Measurements from ENCODE around the gene RABGAP1L.
"Not testable (repeated sequence)": the region's sequence is repeated elsewhere in the genome, so short reads cannot be mapped to it uniquely, and the experiment has no call there.

RABGAP1L gene

GRCh38 chr1:174884566-174884965 is 725.2 kb downstream of the RABGAP1L start:
- no peak for DNase-seq (ENCODE audit: low read depth)

DNA sequence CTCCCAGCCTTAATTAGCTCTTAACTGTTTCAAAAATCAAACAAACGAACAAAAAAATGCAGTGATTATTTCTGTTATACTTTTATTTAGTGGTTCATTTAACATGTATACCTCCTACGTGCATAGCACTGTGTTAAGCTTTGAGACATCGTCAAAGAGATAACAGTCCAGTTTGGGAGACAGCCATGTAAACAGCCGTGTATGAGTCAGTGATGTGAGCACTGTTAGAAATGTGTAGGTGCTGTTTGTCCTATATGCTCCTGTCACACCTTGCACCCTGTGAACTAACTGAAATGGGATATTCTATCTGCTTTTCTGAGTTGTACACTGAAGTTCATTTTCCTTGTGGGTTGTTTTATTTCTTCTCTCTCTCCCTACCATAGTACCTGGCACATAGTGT is 730.7 kb downstream of the RABGAP1L start:
- no peak for DNase-seq (ENCODE audit: low read depth)

GRCh38 chr1:174892016-174892415 is 732.7 kb downstream of the RABGAP1L start:
- DNase-seq (ENCODE audit: low read depth): no peak

- no peak for DNase-seq (ENCODE audit: low read depth)
Measured at GRCh38 chr1:174894117-174894762, 734.9 kb downstream of the RABGAP1L start.

DNA sequence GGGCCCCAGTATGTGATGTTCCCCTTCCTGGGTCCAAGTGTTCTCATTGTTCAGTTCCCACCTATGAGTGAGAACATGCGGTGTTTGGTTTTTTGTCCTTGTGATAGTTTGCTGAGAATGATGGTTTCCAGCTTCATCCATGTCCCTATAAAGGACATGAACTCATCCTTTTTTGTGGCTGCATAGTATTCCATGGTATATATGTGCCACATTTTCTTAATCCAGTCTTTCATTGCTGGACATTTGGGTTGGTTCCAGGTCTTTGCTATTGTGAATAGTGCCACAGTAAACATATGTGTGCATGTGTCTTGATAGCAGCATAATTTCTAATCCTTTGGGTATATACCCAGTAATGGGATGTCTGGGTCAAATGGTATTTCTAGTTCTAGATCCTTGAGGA is 736.3 kb downstream of the RABGAP1L start:
- DNase-seq (ENCODE audit: low read depth): not testable (repeated sequence)

DNA sequence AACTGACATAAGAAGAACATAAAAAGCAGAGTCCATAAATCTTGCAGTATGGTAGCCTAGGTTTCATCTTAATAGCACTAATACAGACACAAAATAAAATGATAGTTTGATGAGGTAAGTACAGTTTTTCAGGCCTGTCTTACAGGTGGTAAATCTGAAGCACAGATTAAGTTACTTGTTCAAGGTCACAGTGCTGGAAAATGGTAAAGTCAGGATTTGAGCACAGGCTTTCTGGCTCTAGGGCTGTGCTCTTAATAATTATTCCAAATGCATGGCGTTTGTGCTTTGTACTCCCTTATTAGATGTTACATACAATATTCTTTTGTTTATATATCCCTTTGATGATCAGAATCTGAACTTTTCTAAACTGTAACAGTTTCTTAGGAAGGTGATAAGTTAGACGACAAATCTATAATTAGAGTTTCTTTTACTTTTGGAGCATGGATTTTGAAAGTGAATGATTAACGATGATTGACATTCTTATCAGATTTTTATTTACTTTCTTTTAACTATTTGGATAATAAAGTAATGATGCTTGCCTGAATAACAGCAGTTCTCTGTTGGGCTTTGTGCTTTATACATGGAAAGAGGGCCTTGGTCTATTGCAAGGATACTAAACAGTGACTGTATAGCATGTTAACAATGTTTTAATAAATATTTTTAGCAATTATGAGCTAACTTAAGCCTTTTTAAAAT is 738.9 kb downstream of the RABGAP1L start:
- no peak for DNase-seq (ENCODE audit: low read depth)

- DNase-seq (ENCODE audit: low read depth): no peak
Measured at GRCh38 chr1:174900317-174900716, 741.0 kb downstream of the RABGAP1L start.

- DNase-seq (ENCODE audit: low read depth): no peak
Measured at GRCh38 chr1:174902531-174903099, 743.3 kb downstream of the RABGAP1L start.

- DNase-seq (ENCODE audit: low read depth): no peak
Measured at GRCh38 chr1:174911606-174912005, 752.3 kb downstream of the RABGAP1L start.

DNA sequence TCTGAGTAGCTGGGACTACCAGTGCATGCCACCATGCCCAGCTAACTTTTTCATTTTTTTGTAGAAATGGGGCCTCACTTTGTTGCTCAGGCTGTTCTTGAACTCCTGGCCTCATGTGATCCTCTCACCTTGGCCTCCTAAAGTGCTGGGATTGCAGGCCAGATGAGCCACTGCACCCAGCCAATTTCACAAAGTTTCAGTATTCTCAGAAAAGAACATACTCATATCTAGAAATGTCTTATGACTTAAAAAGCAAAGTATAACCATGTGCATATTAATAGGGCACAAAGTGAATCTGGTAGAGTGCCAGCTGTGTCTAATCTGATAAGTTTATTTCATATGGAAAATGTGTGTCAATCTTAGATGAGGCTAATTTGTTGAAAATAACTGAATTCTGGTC is 752.9 kb downstream of the RABGAP1L start:
- no peak for DNase-seq (ENCODE audit: low read depth)

GRCh38 chr1:174913225-174913903 is 754.0 kb downstream of the RABGAP1L start:
- DNase-seq (ENCODE audit: low read depth): no peak

DNA sequence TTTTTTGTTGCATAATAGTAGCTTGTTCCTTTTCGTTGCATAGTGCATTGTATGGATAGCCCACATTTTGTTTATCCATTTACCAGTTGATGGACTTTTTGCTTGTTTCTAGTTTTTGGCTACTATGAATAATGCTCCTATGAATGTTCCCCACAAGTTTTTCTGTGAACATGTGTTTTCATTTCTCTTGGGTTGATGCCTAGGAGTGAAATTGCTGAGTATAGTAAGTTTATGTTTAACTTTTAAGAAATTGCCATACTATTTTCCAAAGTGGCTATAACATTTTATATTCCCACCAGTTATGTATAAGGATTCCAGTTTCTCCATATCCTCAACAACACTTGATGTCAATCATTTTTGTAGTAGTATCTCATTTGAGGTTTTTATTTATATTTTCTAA is 755.7 kb downstream of the RABGAP1L start:
- DNase-seq (ENCODE audit: low read depth): no peak

GRCh38 chr1:174916846-174917245 is 757.5 kb downstream of the RABGAP1L start:
- no peak for DNase-seq (ENCODE audit: low read depth)

- DNase-seq (ENCODE audit: low read depth): no peak
Measured at GRCh38 chr1:174920093-174920492, 760.8 kb downstream of the RABGAP1L start.

DNA sequence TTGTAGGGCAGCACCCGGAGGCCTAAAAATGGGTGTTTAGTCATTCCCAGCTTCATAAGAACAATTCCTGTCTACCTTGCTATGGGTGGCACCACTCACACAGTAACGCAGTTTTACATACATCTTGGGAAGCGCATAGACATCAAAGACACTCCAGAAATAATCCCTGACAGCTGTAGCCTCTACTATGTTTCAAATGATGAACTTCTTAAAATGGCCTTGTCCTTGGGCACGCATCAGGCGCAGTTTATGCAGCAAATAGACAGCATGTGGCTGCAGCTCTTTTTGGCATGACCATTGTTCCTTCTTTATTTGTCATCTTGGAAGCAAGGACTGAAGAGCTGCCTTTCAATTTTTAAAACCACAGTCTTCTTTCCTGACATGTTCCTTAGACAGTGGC is 762.8 kb downstream of the RABGAP1L start:
- no peak for DNase-seq (ENCODE audit: low read depth)

GRCh38 chr1:174923820-174924219 is 764.5 kb downstream of the RABGAP1L start:
- no peak for DNase-seq (ENCODE audit: low read depth)

DNA sequence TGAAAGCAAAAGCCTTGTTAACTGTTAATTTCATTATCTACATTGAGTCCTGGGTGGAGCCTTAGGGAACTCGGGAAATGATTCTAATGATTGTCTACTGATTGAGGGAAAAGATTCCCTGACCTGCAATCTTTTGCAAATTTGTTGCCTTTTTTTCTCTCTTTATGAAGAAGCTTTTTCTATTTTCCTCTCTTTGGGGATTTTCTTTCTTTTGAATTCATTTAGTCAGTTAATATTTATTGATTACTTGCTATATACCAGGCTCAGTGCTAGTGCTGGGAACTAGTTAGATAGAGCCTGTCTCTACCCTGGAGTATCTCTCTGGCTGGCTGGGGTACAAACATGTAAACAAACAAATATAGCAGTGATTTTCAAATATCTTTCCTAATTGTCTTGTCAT is 769.2 kb downstream of the RABGAP1L start:
- no peak for DNase-seq (ENCODE audit: low read depth)

DNA sequence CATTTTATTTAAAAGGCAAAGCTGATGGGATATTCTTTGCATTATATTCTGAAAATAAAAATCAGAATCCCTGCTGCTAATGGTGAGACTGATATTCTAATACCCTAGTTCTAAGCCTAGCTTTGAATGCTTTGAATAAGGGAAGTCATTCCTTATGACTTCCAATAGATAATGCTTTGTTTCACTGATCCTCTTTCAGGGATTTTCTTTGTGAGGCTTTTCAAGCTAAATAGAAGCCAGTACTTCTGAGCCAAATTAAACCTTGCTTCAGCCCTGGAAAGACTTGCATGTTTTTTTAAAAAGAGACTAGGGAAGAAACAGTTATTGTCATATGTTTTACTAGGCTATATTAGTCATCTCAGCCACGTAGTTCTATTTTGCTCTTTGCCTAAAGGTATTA is 771.9 kb downstream of the RABGAP1L start:
- no peak for DNase-seq (ENCODE audit: low read depth)

GRCh38 chr1:174932587-174932986 is 773.3 kb downstream of the RABGAP1L start:
- no peak for DNase-seq (ENCODE audit: low read depth)

GRCh38 chr1:174935961-174936727 is 776.8 kb downstream of the RABGAP1L start:
- no peak for DNase-seq (ENCODE audit: low read depth)

- no peak for DNase-seq (ENCODE audit: low read depth)
Measured at GRCh38 chr1:174938281-174939007, 779.1 kb downstream of the RABGAP1L start.

All from stimulated activated CD8-positive, alpha-beta memory T cell treated with anti-CD3 and anti-CD28 coated beads, Interleukin-15, amount 100 ng/mL, for 1 hour (primary cell).